ENCODE measurements around the gene SPATA4. TPM values are rescaled to one million over a fixed set of nuclear protein-coding genes. Genes with fewer than 3 reads are reported as not detected.

The SPATA4 gene
- total RNA-seq = 0.23 and 0.46 TPM in 2 replicates

GRCh38 chr4:176195184-176195978 is at the start of gene SPATA4:
TSS of gene SPATA4 (minus strand) at chr4:176195585. CDS start at chr4:176195562, 23 bp downstream.

Other genes starting within 250 kb of the SPATA4 start
- 0.76 and 1.2 TPM in 2 replicates for gene WDR17, start 129.7 kb downstream of the SPATA4 start, total RNA-seq
- 0.83 and 2.2 TPM in 2 replicates for gene ASB5, start 73.6 kb upstream of the SPATA4 start, total RNA-seq
- 122 and 126 TPM in 2 replicates for gene SPCS3, start 124.4 kb upstream of the SPATA4 start, total RNA-seq

Data from smooth muscle cell of the pulmonary artery (primary cell).